Measurements from ENCODE around the gene IFITM5. TPM values are rescaled to one million over a fixed set of nuclear protein-coding genes. Genes with fewer than 3 reads are reported as not detected.

The IFITM5 gene
- total RNA-seq = not detected
- long read RNA-seq, donor 1 = 0 reads
- long read RNA-seq, donor 2 = 0 reads

DNA sequence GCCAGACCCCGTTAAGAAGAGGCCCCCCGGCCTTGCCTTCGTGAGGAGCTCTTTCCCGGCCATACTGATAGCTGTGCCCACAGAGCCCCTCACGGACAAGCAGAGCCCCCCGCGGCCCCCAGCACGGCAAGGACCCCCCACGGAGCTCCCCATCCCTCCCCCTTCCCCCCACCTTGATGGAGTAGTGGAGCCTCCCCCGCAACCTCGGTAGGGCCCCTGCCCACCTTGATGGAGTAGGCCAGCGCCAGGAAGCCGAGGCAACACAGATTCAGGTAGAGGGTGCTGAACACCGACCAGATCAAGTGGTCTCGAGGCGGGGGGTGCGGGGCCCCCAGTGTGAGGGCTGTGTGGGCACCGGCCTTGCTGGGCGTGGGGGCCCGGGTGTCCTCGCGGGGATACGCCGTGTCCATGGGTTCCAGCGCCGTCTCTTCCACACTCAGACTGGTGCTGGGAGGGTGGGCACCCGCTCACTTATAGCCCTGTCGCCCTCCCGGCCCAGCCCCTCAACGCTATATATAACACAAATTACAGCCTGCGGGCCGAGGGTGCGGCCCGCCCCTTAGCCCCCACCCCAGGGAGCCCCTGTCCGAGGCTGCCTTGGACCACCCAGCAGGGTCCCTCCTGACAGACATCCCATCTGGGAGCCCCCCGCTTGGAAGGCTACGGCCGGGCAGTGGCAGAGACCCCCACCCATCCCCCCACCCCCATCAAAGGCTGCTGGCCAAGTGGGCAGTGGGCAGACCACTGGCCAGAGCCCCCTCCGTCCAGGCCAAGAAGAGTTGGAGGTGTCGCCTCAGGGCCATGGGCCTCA, at the start of gene IFITM5:
Gene IFITM5 (minus strand): TSS at position 446 of the 811 bp plus-strand sequence. CDS start 36 bp downstream, at position 410.
- peaks cover 15% of the 10 kb centered on the region for H3K4me1 ChIP-seq (ENCODE audit: low read depth)
- H3K4me3 ChIP-seq = no peak within 1 kb of the TSS
- intact Hi-C loops (cut with DNase I, micrococcal nuclease) = no loop called here
- H3K9me3 ChIP-seq = no peaks in the 10 kb centered on the region
- TF ChIP-seq CTCF (IDR thresholded peaks at IDR 0.05) = no peak
- no peaks in the 10 kb centered on the region for H3K36me3 ChIP-seq (ENCODE audit: low read depth)
- DNase-seq (peak in 2 of 3 donors; percentile 11 to 52), ATAC-seq (no peak)

DNA sequence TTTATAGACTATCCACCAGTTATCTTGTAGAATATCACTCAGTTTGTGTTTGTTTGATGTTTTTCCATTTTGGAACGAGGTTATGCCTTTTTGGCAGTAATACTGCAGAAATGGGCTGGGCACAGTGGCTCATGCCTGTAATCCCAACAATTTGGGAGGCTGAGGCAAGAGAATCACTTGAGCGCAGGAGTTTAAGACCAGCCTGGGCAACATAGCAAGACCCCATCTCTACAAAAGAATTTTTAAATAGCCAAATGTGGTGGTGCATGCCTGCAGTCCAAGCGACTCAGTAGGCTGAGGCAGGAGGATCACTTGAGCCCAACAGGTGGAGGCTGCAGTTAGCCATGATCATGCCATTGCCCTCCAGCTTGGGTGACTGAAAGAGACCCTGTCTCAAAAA, 47.2 kb upstream of the IFITM5 start:
- H3K36me3 ChIP-seq (ENCODE audit: low read depth) = no peaks in the 10 kb centered on the region
- intact Hi-C loops (cut with DNase I, micrococcal nuclease) = no loop called here
- H3K4me3 ChIP-seq = no peak overlapping the region
- TF ChIP-seq CTCF (IDR thresholded peaks at IDR 0.05) = no peak
- no peaks in the 10 kb centered on the region for H3K9me3 ChIP-seq
- no peak for DNase-seq
- peaks cover 4% of the 10 kb centered on the region for H3K4me1 ChIP-seq (ENCODE audit: low read depth)
- ATAC-seq = no peak

- no peaks in the 10 kb centered on the region for H3K4me1 ChIP-seq (ENCODE audit: low read depth)
- H3K4me3 ChIP-seq = no peak overlapping the region
- DNase-seq (no peak), ATAC-seq (no peak)
- H3K9me3 ChIP-seq = no peaks in the 10 kb centered on the region
- intact Hi-C loops (cut with DNase I, micrococcal nuclease) = no loop called here
- no peak for TF ChIP-seq CTCF (IDR thresholded peaks at IDR 0.05)
- no peaks in the 10 kb centered on the region for H3K36me3 ChIP-seq (ENCODE audit: low read depth)
Measured at GRCh38 chr11:344836-345578, 45.7 kb upstream of the IFITM5 start.

DNA sequence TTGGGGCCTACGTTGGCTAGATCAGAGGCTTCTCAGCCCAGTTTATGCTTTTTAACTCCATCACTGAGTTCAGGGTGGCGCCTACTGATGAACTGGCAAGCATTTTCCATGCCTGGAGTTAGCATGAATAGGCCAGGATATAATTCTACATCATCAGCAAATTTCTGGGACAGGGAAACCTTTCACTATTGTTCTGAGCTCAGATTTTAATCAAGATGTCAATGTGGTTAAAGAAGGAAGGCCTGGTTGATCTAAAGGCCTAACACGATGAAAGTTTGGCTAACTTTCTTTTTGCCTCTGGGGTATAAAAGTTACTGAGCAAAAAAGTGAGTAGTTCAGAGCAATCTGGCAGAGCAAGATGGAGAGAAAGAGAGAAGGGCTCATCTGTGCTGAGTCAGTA, 43.0 kb upstream of the IFITM5 start:
- ATAC-seq = no peak
- intact Hi-C loops (cut with DNase I, micrococcal nuclease) = no loop called here

More for the DNA sequence above, 43.0 kb upstream of the IFITM5 start:
- Histone ChIP-seq H3K4me3 (no peak overlapping the region), H3K36me3 (ENCODE audit: low read depth) (no peaks in the 10 kb centered on the region), H3K9me3 (no peaks in the 10 kb centered on the region), H3K4me1 (ENCODE audit: low read depth) (no peaks in the 10 kb centered on the region)
- DNase-seq = no peak
- no peak for TF ChIP-seq CTCF (IDR thresholded peaks at IDR 0.05)

Measured in mucosa of descending colon (tissue), 3 donors.